Head of caudate nucleus (tissue), 42 donors: ENCODE data around the gene IGFL2.
"Not testable (repeated sequence)": the region's sequence is repeated elsewhere in the genome, so short reads cannot be mapped to it uniquely, and the experiment has no call there.

ENCODE experiments used
- DNase-seq, 42 donors: peaks; one replicate each; pipeline versions ENCODE4 v3.0.0 to v3.0.0-alpha.2; 2020 to 2021; ENCODE audit warnings: mixed read lengths in 7 of 42
- intact Hi-C: fragments of 100-400 bp; cut with DNase I; formaldehyde crosslinking; loops from one replicate; pipeline ENCODE4 v1.15.0; 2022

Gene IGFL2

DNA sequence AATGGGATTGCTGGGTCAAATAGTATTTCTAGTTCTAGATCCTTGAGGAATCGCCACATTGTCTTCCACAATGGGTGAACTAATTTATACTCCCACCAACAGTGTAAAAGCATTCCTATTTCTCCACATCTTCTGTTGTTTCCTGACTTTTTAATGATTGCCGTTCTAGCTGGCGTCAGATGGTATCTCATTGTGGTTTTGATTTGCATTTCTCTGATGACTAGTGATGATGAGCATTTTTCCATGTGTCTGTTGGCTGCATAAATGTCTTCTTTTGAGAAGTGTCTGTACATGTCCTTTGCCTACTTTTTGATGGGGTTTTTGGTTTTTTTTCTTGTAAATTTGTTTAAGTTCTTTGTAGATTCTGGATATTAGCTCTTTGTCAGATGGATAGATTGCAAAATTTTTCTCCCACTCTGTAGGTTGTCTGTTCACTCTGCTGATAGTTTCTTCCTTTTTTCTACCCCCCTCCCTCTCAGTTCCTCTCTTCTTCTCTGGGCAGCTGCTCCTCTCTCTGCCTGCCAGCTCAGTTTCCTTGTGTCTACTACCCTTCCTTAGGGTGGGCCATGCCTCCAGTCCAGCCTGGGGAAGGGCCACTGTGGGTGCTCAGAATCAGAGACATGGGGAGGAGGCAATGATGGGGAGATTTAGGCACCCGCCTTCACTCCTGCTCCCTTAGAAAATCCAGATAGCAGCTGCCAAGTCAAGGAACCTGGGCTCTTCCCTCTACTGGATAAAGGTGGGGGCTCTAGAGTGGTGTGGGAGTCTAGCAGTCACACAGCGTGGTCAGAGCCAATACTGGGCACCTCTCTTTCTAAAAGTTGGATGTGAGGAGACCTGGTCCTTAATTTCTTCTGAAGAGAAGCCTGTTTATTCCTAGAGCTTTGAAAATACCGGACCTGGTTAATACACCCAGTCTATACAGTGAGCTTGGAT, 37.0 kb downstream of the IGFL2 start:
- DNase-seq, intact Hi-C loops: not testable (repeated sequence)

DNA sequence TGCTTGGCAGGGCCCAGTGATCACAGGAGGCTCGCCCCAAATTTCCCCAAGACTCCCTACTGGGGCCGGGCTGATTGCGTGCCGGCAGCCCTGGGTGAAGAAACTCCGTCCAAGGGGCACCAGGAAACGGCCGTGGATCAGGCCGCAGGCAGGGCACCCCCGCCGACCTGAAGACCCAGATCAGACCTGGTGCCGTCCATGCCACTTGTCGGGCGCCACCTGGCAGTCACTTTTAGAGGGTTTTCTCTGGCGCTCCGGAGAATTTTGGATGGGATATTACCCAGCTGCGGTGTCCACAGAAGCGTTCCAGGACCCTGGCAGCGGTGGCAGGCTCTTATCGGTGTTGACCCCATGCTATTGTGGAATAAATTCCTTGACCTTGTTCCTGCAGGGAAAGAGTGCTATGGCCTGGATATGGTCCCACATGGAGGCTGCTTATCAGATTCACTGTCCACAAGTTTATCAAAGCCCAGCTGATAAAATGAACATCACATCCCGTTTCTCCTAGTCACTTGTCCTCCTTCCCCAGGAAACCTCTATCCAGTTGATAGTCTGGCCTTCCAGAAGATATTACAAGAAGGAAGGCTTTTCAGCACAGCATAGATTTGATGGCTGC, 38.2 kb downstream of the IGFL2 start:
- no peak for DNase-seq
- intact Hi-C loops: no loop called here

DNA sequence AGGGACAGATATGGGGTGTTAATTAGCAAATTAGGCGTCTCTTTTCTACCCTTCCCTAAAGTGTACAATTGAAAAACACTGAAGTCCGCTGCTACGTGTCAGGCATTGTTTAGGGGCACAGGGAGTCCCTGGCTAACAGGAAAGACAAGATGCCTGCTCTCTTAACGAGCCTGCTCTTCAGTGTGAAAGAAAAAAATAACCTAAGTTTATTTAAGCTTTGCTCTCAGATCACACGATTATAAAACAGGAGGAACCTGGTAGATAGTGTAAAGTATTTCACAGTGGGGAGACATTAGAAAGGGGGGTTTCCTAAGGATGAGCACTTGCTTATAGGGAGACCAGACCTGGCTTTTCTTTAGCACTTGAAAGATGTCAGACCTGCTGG, 38.7 kb downstream of the IGFL2 start:
- no peak for DNase-seq
- intact Hi-C loops: no loop called here

DNA sequence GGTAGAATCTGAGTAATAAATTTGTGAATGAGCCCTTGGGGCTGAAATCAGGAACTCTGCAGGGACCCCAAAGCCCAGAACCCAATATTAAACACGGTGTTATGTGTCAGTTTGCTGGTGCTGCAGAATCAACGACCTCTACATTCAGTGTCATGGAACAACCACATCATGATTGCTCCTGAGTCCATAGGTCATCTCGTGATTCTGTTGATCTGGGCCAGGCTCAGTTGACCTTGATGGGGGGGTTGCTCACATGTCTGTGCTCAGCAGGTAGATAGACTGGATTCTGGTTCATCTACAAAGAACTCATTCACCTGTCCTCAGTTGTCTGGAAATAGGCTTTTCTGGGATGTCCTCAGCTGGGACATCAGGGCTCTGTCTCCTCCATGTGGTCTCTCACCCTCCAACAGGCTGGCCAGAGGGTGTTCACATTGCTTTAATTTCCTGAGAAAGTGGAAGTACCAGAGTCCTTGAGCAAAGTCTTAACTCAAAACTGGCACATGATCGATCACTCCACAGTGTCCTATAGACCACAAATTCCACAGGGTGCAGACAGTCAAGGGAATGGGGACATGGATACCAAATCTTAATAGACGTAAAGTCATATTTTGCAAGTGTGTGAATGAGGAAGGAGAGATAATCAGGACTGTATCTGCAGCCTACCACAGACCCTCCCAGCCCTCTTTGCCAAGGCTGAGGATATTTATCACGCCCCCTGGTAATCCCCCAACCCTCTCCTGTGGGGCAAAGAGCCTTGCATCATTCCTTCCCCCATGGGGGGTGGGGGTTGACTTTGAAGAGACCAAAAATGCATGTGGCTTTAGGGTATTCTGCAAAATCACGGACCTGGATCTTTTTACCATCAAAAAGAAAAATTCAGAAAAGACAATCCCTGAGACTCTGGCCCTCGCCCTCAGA, 42.2 kb downstream of the IGFL2 start:
- intact Hi-C loops: loop anchor here (2.0 kb wide), 1 partner anchor 111 kb away; no protein-coding TSS in a partner anchor
- DNase-seq: no peak

DNA sequence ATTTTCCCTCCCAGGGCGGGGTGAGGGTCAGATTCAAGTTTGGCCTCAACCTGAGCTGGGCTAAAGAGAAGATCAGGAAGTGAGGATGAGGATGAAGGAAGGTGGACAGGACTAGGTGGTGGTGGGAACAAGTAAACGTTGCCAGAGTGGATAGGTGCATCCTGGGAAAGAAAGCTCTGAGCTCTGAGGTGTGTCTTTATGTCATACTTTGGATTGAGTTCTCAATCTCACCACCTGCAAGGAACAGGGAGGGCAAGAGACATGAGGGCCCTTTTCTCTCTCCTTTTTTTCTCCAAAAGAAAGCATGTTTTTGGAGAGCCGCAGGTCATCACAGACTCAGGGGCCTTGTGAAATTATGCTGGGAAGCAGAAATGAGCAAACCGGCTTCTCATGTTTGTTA, 43.3 kb downstream of the IGFL2 start:
- no peak for DNase-seq
- intact Hi-C loops: no loop called here

DNA sequence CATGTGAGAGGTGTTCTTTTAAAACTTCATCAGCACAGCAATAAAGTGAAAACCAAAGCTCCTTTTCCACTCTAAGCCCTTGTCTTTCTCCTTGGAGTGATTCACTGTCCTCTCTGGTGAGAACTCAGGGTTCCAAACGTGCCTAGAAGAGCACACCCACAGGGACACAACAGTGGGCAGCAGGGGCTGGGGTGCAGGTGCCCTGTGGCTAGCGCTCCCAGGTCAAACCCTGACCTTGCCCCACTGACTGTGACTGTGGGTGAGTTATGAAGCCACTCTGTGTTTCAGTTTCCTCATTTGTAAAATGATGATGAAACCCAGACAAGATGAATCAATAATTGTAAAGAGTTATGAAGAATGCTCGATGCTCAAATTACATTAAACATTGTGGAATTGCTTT, 43.9 kb downstream of the IGFL2 start:
- intact Hi-C loops: no loop called here
- no peak for DNase-seq

DNA sequence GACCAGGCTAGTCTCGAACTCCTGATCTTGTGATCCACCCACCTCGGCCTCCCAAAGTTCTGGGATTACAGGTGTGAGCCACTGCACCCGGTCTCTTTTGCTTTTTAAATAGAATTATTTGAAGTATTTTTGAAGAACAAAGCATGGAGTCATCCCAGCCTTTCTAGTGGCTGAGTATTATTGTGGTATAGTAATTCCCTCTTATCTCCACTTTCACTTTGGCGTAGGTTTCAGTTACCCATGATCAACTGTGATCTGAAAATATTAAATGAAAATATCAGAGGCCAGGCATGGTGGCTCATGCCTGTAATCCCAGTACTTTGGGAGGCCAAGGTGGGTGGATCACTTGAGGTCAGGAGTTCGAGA, 44.6 kb downstream of the IGFL2 start:
- intact Hi-C loops, DNase-seq: not testable (repeated sequence)

DNA sequence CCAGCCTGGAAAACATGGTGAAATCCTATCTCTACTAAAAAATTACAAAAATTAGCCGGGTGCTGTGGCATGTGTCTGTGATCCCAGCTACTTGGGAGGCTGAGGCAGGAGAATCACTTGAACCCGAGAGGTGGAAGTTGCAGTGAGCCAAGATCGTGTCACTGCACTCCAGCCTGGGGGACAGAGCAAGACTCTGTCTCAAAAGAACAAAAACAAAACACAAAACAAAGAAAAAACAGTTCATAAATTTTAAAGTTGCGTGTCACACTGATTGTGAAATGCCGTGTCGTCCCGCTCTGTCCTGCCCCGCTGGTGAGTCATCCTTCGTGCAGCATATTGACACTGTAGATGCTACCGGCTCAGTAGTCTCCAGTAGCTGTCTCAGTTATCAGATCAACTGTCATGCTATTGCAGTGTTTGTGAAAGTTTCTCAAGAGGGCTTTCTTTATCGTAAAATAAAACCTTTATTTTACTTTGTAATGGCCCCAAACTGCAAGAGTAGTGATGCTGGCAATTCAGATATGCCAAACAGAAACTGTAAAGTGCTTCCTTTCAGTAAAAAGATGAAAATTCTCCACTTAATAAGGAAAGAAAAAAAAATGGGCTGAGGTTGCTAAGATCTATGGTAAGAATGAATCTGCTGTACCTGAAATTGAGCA, 45.1 kb downstream of the IGFL2 start:
- DNase-seq: peak in 5 of 42 donors; percentile 17 to 64 (median 41)
- intact Hi-C loops: no loop called here

DNA sequence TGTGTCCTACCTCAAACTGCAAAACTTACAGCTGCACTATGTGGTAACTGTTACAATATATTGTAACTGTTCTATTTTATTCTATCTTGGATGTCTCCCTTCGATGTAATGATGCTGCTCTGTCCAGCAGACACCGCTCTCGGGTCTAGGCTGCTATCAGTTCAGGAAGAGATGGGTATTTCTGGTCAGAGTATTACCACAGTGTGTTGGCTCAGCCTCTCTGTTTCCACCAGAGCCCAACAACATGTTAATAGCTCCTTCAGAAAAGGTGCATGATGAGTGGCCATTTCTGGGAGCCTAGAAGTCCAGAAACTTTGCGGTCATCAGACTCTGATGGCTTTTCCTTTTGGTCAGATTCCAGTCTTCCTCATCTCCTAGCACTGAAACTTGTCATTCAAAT, 45.6 kb downstream of the IGFL2 start:
- no peak for DNase-seq
- intact Hi-C loops: no loop called here

DNA sequence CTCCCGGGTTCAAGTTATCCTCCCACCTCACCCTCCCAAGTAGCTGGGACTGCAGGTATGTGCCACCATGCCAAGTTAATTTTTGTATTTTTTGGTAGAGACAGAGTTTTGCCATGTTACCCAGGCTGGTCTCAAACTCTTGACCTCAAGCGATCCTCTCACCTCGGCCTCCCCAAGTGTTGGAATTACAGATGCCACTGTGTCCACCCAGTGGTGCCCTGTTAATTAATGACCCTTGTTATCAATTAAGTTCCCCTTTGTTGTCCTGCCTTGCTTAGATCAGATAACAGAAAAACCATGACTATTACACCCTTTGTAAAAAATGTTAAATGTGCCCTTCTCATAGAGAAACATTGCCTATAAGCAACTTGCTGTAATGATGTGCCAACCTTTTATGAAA, 47.1 kb downstream of the IGFL2 start:
- intact Hi-C loops: no loop called here
- DNase-seq: no peak

DNA sequence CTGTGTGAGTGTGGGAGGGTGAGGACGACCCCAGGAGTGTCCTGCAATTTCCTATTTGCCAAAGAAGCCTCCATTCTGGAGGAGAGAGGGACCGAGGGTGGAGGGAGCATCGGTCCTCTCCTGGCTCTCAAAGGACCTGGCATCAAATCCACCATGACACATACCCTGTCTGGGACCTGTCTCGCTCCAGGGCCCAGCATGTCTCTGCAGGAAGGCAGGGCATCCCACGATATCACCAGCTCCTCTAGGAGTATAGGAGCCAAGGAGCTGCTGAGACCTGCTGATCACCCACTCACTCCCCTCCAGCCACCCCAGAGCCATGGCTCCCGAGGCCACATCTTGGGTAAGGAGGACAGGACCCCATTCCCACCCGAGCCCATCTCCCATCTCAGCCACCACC, 47.9 kb downstream of the IGFL2 start:
- DNase-seq, intact Hi-C loops: not testable (repeated sequence)

DNA sequence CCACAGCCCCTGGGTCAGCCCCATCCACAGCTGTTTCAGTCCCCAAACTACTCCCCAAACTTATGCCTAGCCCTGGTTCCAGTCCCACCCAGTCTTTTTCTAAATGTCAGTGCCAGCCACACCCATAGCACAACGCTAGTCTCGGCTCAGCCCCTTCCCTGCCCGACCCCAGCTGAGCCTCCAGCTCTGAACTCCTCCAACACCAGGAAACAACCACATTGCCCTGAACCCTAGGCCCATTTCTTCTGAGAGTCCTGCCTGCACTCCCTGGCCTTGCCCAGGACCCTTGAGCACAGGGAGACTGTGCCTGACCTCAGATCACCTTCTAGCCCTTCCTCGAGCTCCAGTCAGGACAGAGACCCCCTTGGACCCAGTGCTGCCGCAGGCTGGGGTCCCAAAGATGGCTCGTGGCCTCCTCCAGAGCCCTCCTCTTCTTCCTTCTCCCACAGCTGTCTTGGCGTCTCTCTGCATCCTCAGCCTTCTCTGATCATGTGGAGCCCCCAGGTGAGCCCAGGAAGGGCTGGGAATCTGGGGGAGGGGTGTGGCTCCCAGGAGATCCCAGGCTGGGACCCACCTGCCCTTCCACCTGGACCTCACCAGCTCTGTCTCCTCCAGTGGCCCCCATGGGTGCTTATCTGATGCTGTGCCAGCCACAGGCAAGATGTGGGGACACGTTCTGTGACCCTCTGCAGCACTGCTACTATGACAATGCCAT, 48.5 kb downstream of the IGFL2 start:
- intact Hi-C loops: no loop called here
- no peak for DNase-seq

DNA sequence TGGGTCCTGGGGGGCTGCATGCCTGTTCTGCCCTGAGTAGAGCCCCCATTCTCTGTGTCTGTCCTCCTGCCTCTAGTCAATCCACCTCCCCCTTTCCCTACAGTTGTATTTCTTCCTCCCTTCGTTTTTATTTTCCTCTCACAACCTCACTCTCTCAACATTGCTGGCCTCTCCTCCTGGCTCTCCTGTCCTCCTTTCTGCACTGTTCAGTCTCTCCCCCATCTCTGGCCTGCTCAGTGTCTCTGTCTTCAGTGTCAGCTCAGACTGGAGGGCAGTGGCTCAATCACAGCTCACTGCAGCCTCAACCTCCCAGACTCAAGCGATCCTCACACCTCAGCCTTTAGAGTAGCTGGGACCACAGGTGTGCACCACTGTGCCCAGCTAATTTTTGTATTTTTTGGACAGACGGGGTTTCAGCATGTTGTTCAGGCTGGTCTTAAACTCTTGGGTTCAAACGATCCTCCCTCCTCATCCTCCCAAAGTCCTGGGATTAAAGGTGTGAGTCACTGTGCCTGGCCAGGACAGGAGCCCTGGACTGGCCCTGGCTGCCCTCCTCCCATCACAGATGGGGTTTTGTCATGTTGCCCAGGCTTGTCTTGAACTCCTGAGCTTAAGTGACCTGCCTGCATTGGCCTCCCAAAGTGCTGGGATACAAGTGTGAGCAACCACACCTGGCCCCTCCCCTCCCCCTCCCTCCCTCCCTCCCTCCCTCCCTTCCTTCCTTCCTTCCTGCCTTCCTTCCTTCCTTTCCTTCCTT, 49.5 kb downstream of the IGFL2 start:
- no peak for DNase-seq
- intact Hi-C loops: no loop called here

DNA sequence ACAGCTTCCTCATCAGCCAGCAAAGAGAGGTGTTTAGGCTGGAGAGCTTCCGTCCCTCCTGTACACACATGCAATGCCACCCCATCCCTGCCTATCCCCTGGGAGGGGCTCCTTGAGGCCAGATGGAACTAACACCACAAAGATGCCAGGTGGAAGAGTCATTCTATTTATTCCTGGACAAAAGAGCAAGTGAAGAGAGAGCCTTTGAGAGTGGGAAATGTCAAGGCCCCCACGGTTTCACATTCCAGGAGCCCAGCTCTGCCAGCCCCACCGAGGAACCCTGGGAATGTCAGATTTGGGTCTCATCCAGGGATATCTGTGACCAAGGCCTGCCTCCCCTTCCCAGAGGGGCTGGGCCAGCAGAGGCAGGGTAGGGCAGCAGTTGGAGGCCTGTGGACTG, 50.7 kb downstream of the IGFL2 start:
- intact Hi-C loops: no loop called here

DNA sequence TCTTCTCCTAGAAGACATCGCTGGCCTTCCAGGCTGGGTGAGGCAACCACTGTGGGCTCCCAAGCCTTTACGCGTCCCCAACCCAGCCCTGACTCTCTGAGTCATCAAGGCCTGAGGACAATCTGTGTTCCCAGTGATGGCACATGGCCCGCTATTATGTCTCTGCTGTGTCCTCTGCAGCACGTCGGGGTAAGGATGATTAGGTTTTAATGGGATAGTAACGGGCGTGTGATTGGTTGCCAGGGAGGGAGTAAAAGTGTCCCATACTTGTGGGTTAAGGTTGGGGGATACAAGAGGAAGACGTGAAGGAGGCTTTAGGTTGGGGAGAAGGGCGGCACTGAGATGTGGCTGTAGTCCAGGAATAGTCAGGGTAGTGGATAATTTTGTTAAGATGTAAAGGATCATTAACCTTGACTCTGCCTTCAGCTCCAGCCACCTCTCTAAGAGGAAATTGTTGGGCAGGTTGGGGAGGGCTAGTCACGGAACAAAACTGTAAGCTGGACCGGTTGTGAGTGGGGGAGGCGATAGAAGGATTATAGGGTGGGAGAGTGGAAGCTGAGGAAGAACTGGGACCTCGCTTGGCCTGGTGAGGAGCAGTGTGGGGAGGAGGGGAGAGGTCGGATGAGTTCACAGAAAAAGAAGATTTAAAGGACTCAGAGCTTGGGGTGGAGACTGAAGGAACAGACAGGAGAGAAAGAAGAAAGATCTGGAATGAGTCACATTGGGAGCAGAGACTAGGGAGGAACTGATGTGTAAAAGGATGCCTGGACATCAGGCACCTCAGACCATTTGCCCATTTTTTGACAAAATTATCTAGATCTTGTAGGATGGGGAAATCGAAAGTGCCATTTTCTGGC, 53.6 kb downstream of the IGFL2 start:
- intact Hi-C loops: no loop called here
- peak in 22 of 42 donors; percentile 4 to 75 (median 34) for DNase-seq

More for the DNA sequence above, 50.7 kb downstream of the IGFL2 start:
- no peak for DNase-seq

DNA sequence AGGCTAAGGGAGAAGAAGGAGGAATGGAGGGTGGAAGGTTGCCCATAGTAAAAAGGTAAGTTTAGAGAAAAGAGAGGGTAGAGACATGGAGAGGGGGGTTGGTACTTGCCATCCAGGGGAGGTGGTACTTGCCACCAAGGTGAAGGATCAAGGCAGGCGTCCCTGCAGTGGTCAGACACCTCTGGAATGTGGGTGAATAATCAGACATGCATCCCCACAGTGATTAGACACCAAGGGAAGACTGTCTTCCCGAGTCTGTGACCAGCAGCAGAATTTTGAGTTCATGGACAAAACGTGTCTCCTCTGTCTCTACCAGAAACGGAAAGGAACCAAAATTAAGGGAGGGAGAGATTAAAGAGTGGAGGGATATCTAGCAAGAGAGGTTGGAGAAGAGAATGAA, 54.4 kb downstream of the IGFL2 start:
- intact Hi-C loops: no loop called here
- no peak for DNase-seq
